Measurements from ENCODE around the gene ZNF606.

Gene ZNF606

DNA sequence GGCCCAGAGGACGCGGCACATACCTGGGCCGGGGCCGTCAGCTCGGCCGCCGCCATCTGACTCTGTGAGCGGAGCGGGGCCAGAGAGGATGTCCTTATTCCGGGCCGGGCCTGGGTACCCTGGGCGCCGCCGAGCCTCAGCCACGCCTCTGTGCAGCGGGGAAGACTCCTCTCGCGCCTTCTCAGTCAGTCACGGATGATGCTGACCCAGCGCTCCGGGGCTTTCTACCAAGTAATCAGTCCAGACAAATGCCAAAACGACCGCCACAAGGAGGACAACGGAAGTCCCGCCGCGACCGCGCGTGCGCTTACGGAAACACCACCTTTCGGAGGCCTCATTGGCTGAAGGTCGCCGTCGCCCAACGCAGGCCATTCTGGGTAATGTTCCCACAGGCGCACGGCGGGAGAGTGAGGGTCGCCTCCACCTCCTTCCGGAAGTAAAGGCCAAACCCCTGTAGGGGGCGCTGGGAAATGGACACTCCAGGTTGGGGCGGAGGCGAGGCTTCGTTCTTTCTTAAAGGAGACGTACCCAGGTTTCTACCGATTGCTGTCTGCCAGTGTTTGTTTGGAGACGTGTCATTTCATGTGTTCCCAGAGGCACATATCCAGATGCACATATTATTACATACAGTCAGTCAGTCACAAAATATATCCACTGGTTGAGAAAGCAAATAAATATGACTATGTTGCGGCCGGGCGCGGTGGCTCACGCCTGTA, 55.0 kb downstream of the ZNF606 start, which contains the start of gene ZNF256:
TSS of gene ZNF256 (minus strand) at position 288 of the 716 bp plus-strand sequence. CDS start at position 56, 232 bp downstream.
- H3K4me2 ChIP-seq (ENCODE audit: low read depth, low read length), result no peak within 1 kb of the TSS
- no peaks in the 10 kb centered on the region for H3K4me1 ChIP-seq (ENCODE audit: low read length)
- H3K27ac ChIP-seq (ENCODE audit: low read length), result no peak within 1 kb of the TSS
- H3K9me2 ChIP-seq (replicated peaks; ENCODE audit: insufficient read depth, low read length), result no peaks in the 10 kb centered on the region
- no peak for DNase-seq
- H3K79me2 ChIP-seq (ENCODE audit: low read length), result no peaks in the 10 kb centered on the region
- no peak within 1 kb of the TSS for H3K9ac ChIP-seq (ENCODE audit: low read length)
- H3K9me3 ChIP-seq (replicated peaks; ENCODE audit: insufficient read depth, low read length), result no peaks in the 10 kb centered on the region
- H3K4me3 ChIP-seq (ENCODE audit: low read length), result no peak within 1 kb of the TSS
- TF ChIP-seq, protein P1, sequence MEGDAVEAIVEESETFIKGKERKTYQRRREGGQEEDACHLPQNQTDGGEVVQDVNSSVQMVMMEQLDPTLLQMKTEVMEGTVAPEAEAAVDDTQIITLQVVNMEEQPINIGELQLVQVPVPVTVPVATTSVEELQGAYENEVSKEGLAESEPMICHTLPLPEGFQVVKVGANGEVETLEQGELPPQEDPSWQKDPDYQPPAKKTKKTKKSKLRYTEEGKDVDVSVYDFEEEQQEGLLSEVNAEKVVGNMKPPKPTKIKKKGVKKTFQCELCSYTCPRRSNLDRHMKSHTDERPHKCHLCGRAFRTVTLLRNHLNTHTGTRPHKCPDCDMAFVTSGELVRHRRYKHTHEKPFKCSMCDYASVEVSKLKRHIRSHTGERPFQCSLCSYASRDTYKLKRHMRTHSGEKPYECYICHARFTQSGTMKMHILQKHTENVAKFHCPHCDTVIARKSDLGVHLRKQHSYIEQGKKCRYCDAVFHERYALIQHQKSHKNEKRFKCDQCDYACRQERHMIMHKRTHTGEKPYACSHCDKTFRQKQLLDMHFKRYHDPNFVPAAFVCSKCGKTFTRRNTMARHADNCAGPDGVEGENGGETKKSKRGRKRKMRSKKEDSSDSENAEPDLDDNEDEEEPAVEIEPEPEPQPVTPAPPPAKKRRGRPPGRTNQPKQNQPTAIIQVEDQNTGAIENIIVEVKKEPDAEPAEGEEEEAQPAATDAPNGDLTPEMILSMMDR (IDR thresholded peaks at IDR 0.05; ENCODE audit: low read length), result no peak
- no peak for TF ChIP-seq EZH2 (optimal IDR thresholded peaks at IDR 0.05; ENCODE audit: low read depth, low read length)
- TF ChIP-seq EZH2phosphoT487 (IDR thresholded peaks at IDR 0.05; ENCODE audit: low read length), result no peak
- H3K36me3 ChIP-seq (replicated peaks; ENCODE audit: insufficient read depth, low read length), result no peaks in the 10 kb centered on the region
- H3F3A ChIP-seq (ENCODE audit: insufficient read depth, low read length), result no peaks in the 10 kb centered on the region
- no peak within 1 kb of the TSS for H2AFZ ChIP-seq (ENCODE audit: low read length)
- H4K20me1 ChIP-seq (ENCODE audit: insufficient read depth, low read length), result no peaks in the 10 kb centered on the region
- H3K27me3 ChIP-seq (replicated peaks; ENCODE audit: insufficient read depth, low read length), result no peaks in the 10 kb centered on the region

DNA sequence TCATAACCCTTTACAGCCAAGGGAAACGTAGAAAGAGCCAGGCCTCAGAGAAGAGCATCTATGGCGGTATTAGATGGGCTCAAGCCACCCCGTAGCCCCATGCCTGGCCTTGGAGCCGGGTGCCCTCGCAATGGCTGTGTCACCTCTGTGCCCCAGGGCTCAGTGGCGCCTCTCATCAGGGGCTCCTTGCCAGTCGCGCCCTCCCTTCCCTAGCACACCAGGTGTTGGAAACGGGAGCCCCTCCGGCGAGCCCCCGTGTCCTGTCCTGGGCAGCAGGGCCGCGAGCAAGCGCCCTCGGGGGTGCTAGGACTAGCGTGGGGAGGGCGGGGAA, 55.6 kb downstream of the ZNF606 start:
- H3K9me3 ChIP-seq (replicated peaks; ENCODE audit: insufficient read depth, low read length), result no peaks in the 10 kb centered on the region
- no peak overlapping the region for H3K27ac ChIP-seq (ENCODE audit: low read length)
- H3F3A ChIP-seq (ENCODE audit: insufficient read depth, low read length), result no peaks in the 10 kb centered on the region
- H3K4me2 ChIP-seq (ENCODE audit: low read depth, low read length), result no peak overlapping the region
- no peaks in the 10 kb centered on the region for H3K9me2 ChIP-seq (replicated peaks; ENCODE audit: insufficient read depth, low read length)
- H3K4me3 ChIP-seq (ENCODE audit: low read length), result no peak overlapping the region
- TF ChIP-seq EZH2phosphoT487 (IDR thresholded peaks at IDR 0.05; ENCODE audit: low read length) (no peak), EZH2 (optimal IDR thresholded peaks at IDR 0.05; ENCODE audit: low read depth, low read length) (no peak)
- TF ChIP-seq, protein P1 (IDR thresholded peaks at IDR 0.05; ENCODE audit: low read length), result no peak
- DNase-seq, result no peak
- H4K20me1 ChIP-seq (ENCODE audit: insufficient read depth, low read length), result no peaks in the 10 kb centered on the region
- no peaks in the 10 kb centered on the region for H3K27me3 ChIP-seq (replicated peaks; ENCODE audit: insufficient read depth, low read length)
- no peak overlapping the region for H3K9ac ChIP-seq (ENCODE audit: low read length)
- no peak overlapping the region for H2AFZ ChIP-seq (ENCODE audit: low read length)
- no peaks in the 10 kb centered on the region for H3K79me2 ChIP-seq (ENCODE audit: low read length)
- H3K36me3 ChIP-seq (replicated peaks; ENCODE audit: insufficient read depth, low read length), result no peaks in the 10 kb centered on the region
- H3K4me1 ChIP-seq (ENCODE audit: low read length), result no peaks in the 10 kb centered on the region

DNA sequence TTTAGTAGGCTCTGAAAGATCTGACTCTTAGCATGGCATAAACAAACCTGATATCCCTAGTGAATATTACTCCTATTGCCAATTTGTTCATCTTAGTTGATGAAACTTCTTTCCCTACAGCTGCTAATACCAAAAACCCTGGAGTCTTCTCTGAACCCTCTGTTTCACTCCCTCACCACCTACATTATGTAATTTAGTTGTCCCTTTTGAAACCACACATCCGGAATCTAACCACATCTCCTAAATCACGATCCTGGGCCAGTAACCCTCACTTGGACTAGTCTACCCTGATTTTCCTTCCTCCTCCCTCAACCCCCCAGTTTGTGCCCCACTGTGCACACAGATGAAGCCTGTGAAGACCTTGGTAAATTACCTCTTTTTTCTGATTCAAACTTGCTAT, 56.3 kb downstream of the ZNF606 start:
- Histone ChIP-seq H3K4me2 (ENCODE audit: low read depth, low read length) (no peak overlapping the region), H3K79me2 (ENCODE audit: low read length) (no peaks in the 10 kb centered on the region), H3K4me3 (ENCODE audit: low read length) (no peak overlapping the region), H3K27me3 (replicated peaks; ENCODE audit: insufficient read depth, low read length) (no peaks in the 10 kb centered on the region), H2AFZ (ENCODE audit: low read length) (no peak overlapping the region), H3K4me1 (ENCODE audit: low read length) (no peaks in the 10 kb centered on the region), H3K27ac (ENCODE audit: low read length) (no peak overlapping the region), H3K9me3 (replicated peaks; ENCODE audit: insufficient read depth, low read length) (no peaks in the 10 kb centered on the region), H3K9me2 (replicated peaks; ENCODE audit: insufficient read depth, low read length) (no peaks in the 10 kb centered on the region), H3F3A (ENCODE audit: insufficient read depth, low read length) (no peaks in the 10 kb centered on the region), H3K36me3 (replicated peaks; ENCODE audit: insufficient read depth, low read length) (no peaks in the 10 kb centered on the region), H3K9ac (ENCODE audit: low read length) (no peak overlapping the region), H4K20me1 (ENCODE audit: insufficient read depth, low read length) (no peaks in the 10 kb centered on the region)
- no peak for DNase-seq
- TF ChIP-seq EZH2phosphoT487 (IDR thresholded peaks at IDR 0.05; ENCODE audit: low read length) (no peak), EZH2 (optimal IDR thresholded peaks at IDR 0.05; ENCODE audit: low read depth, low read length) (no peak)
- TF ChIP-seq, protein P1 (IDR thresholded peaks at IDR 0.05; ENCODE audit: low read length), result no peak

Data from MM.1S (cell line).